Fibroblast of skin of right quadriceps (primary cell): Measurements from ENCODE around the gene DSP.

Experiments used
- DNase-seq: peaks from one replicate; pipeline ENCODE4 v3.0.0-alpha.2; 2013

DSP gene

DNA sequence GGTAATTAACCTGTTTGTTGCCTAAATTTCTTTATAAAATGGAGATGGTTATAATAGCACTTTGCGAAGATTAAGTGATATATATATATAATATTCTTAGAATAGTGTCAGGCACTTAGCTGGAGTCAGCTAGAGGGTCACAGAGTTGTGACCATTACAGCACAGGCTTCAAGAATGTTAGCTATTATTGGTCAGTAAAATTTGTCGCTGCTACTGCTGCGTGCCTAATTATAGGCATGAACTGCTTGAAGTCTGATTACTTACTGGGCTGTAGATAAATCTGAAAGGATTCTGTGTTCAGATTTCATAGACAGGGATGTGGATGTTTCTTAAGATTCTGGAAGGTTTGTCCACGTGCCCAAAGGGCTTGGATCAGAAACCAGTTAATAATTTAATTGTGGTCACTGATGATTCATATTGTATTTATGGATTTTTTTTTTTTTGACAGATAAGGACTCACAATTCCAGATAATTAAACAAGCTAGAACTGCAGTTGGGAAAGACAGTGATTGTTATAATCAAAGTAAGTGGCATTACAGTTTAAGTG lies 53.2 kb downstream of the DSP start:
- DNase-seq = no peak

DNA sequence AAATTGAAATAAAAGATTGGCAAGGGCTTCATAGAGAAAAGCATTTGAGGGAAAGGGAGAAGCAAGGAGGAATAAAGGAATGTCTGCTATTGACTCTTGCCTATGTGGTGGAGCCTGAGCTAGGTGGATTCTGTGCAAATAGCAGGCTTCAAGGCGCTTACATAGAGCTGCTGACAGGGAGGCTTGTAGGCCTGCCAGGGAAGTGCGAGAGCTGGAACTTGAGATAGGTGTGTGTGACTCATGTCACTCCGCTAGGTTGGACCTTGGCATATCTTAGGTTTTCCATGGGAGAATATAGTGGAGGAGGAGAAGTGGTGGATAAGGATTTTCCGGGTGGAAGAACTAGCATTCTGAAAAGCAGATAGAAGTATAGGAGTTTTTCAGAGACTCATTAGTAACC lies 62.5 kb downstream of the DSP start:
- no peak for DNase-seq

DNA sequence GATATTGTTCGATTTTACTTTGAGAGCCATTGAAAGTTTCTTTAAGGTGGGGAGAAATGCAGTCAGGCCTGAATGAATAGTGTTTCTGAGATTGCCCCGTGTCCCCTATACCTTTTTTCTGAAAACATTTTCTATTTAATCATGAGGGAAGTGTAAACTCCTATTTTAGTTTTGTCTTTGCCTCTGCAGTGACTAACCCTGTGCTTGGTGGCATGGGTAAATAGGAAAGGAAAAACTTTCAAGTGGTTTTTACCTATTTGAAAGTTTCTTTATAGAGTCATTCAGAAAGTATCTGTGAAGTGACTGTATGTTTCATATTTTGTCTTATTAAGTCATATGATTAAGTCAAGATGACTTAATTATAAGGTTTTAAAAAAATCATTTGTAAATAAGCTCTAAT lies 63.0 kb downstream of the DSP start:
- no peak for DNase-seq

DNA sequence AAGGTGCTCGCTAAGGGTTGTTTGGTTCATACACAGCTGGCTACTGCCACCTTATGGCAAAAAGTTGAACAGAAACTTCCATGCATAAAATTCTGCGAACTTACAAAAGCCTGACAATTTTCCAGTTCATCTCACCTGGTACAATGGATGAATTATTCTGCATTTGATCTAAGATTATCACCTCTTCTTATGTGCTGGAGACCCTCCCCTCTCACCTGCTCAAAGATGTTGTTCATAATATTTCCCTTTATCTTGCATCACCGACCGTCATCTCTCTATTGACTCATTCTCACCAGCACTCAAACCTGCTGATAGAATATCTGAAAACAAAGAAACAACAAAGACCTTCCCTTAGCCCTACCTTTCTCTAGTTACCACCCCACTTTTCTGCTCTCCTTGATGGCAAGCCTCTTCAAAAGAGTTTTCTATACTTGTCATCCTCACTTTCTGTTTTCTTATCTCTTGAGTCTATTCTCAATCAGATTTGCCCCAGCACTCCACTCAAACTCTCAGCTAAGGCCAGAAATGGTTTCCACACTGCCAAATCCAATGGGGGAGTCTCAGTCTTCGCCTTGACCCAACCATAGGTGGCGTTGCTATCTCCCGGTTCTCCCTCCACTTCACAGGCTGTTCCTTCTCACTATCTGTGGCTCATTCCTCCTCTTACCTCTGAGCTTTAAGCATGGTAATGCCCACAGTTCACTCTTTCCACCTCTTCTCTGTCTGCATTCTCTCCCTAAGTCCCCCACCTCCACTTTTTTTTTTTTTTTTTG lies 74.3 kb downstream of the DSP start:
- DNase-seq = peak; percentile 57

DNA sequence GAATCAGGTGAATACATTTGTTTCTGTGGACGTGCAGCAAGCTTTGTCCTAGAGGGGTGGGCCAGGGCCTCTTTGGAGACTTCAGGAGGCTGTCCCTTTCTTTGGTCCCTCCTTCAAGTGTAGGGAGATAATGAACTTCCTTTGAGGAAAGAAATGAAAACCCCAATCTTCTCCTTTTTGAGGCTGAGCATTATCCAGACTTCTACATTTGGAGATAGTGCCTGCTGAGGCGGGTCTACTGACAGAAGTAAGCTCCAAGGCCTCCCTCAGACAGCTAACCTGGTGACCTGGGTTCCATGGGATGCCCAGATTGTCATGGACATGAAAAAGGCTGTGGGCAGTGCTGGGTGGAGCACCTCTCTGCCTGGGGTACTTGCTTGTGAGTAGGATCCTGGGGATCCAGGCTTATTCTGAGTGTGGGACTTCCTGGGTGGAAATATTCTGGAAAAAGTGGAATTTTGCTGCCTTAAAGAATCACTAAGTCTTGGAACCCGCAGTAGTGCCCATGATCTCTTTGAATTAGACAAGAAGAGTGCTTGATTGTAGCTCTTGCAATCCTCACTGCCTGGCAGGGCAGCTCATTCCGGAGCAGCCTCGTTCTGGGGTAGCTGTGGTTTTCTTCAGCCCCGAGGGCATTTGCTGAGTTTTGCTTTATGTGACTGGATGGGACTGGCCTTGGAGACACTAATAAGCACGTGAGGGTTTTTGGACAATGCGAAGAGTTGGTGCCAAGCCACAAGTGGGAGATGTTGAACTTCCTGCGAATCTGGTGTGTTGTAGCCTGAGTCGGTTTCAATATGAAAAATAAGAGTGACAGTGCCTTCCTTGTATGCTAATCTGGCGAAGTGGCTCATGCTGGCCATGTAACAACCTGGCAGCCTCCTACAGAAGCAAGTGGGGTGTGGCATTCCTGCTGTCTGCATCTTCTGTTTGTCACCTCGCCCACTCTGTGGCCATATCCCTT lies 76.6 kb downstream of the DSP start:
- DNase-seq = peak; percentile 44

DNA sequence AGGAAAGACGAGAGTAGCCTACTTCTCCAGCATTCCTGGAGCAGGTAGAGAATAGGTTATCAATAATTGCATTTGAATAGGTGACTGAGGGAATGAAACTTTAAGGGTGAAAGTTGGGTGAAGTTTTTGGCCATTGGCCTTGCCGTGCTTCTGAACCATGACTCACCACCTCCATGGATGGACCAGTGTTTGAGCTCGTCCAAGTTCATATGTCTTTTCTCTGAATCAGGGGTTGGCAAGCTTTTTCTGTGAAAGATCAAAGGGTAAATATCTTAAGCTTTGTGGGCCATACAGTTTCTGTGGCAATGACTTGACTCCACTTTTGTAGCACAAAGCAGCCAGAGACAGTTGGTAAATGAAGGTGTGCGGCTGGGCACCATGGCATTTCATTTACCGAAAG lies 80.3 kb downstream of the DSP start:
- no peak for DNase-seq

DNA sequence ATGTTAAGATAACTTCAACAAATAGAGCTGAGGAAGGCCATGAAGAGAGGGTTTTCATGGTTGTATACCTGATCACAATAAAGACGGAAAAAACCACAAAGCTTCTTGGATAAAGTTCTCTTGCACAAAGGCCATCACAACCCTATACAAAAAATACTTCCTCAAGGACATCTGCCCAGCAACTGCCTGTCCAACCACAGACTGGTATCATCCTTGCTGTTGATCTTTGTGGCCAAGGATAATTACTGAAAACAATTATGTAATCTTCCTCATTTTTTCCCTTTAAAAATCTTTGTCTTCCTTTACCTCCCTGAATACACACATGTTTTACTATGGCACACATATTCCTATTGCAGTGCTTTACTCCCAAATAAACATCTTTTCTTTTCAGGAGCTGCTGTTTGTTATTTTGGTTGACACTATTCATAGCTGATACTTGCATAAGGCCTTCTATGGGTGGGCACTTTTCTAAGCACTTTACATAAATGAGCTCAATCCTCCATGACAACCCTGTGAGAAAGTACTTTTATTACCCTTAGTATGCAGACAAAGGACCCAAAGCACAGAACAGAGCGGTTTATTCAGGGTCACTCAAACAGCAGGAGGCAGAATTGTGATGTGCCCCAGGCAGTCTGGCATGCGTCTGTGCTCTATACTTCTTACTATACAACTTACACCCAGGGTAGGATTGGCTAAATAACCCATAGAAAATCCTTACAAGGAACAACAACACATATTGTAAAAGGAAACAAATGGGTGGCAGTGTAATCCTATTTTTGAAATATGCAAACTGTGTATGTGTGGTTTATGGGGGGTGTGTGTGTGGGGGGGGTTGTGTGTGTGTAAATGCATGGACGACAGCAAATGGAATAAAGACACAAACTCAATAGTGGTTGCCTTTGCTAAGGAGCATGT lies 83.6 kb downstream of the DSP start:
- no peak for DNase-seq

DNA sequence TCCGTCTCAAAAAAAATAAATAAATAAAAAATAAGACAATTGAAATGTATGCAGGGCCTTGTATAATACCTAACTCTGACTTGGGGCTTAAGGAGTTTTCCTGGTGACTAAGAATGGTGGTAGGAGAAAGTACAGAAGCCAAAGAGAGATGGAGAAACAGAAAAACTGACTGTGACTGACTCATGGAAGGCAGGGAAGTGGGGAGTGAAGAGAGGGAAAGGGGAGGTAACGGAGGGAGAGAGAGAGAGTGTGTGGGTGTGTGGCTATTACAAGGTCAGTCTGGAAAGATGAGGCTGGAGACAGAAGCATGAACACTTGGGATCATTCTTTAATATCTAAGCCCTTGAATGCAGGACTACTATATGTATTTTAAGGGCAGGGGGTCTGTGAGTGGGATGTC lies 87.0 kb downstream of the DSP start:
- peak; percentile 30 for DNase-seq

DNA sequence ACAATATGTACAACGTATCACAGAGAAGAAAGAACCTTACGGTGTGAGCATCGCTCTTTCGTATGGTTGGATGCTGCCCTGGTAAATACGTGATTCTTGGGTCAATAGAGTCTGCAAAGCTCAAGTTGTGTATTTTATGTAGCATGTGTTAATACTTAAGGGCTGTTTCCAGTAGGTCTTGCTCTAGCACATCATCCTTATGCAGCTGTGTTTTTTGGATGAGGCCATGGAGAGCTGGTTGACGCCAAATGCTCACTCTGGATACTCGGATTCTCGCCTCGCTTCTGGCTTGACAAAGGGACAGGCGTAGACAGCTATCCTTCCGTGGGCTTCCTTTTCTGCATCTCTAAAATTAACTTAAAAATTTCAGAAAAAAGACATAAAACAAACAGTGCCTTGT lies 87.4 kb downstream of the DSP start:
- no peak for DNase-seq

DNA sequence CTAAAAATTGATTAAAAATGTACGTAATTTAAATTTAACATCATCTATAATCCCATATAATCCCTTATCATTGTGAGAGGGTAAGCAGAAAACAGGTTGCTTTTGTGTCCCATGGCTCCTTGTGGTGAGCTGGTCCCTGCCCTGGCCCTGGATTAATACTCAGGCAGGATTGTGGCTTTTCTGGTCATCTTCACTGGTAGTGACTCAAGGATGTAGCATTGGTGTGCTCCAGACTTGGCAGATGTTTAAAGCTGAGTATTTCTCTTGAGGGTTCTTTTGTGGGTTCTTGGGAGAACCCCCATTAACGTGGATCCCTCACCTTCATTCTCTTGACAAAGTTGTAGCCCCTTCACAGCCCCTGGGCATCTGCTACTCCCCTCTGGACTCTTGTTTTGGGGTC lies 87.8 kb downstream of the DSP start:
- no peak for DNase-seq

DNA sequence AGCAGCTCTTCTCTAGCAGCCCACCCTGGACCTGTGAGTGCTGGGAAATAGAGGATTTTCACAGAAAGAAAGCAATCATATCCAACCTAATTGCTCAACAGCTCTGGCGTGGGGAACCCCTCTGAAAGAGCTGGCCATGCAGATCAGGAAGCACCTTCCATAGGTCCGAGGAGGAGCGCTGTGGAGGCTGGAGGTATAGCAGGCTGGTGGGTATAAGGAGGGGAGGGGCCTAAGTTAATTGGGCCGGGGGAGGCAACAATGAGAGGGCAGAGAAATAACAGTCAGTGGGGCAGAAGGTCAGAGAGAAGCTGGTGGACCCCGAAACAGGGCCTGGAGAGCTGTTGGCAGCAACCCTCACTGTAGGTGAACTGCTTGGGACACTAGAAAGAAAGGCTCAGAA lies 89.3 kb downstream of the DSP start:
- DNase-seq = no peak

DNA sequence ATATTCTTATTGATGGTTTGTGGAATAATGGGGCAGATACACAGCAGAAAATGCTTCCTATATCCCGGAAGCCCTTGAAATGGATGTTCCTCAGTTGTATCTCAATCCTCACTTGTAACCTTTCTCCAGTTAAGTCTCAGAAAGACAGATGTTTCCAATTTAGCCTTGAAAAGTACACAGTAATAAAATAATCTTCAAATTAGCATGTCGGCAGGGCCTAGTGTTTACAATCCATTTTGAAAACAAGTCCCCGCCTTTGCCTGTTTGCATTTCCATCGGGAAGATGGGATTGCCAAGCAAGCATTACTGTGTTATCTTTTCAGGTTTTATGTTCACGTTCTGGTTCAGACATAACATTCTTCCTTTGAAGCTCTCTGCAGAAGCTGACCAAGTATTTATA lies 90.0 kb downstream of the DSP start:
- no peak for DNase-seq

DNA sequence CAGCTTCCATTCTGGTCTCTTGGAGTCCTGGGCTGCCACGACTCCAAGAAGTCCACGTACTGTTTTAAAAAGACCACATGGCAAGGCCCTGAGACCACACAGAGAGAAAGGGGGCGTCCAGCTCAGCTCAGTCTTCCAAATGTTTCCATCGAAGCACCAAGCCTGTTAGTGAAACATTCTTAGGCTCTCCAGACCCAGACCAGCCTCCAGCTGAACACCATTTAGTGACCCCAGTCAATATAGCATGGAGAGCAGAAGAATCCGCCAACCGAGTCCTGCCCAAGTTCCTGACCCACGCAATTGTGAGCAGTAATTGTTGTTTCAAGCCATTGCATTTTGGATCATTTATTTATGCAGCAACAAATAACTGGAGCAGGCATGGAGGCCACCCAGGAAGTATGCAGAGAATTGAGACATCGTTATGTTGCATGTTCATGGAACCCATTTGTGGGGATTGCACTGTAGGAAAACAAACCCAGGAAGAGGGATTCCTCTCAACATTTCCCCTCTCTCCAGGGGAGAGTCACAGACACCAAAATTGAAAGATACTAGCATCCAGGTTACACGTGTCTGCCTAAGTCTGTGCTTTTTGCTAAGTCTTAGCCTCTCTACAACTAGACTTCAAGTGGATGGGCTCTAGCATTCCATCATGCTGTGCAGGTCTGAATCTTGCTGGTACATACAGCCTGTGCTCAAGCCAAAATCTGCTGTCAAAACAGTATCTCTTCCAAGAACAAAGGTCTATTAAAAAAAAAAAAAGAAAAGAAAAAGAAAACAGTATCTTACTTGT lies 91.2 kb downstream of the DSP start:
- no peak for DNase-seq

DNA sequence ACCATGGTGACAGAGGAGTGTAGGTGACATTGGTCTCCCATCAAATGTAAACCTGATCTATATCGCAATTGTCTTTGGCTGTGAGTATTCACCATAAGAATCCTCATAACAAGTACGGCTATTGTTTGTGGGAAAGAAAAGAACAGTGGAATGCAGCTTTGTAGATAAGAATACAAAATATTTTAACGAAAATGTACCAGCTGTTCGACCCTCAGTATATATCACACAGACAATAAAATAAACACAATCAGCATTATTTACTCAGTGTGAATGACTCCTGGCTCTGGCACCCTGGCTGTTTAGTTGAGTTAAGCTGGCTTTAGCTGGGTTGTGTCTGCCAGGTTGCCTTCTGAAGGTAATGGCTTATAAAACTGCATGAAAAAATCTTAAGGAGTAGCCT lies 91.9 kb downstream of the DSP start:
- no peak for DNase-seq

DNA sequence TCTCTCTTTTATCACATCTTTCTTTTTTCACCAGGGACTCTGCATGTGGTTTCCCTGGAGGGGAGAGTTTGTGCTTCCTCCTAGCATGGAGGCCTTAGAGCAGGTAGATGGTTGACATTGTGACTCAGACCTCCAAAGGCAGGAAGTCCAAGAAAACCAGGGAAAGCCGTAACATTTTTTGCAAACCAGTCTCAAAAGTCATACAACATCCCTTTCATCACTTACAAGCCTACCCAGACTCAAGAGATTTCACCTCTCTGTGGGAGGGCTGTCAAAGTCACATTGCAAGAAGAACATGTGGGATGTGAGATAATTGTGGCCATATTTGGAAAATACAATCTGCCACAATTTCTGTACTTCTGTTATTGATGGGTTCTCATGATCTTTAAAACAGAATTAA lies 94.7 kb downstream of the DSP start:
- DNase-seq = peak; percentile 25
